HG03565 (cell line): ENCODE results near the gene CCDC138.

Experiments
- ATAC-seq: cut with Tn5 transposase; IDR thresholded peaks from one replicate; pipeline ENCODE4 v1.9.1; 2021; ENCODE audit warnings: mild to moderate bottlenecking, moderate library complexity; ENCODE audit not compliant: unreplicated experiment

CCDC138 gene

GRCh38 chr2:108893277-108893676 is 106.7 kb downstream of the CCDC138 start:
- ATAC-seq: no peak

GRCh38 chr2:108894766-108895165 is 108.2 kb downstream of the CCDC138 start:
- no peak for ATAC-seq

- ATAC-seq: no peak
Observed at GRCh38 chr2:108895188-108895587, 108.6 kb downstream of the CCDC138 start.

GRCh38 chr2:108896741-108897140 is 110.2 kb downstream of the CCDC138 start:
- ATAC-seq: no peak

GRCh38 chr2:108898315-108899082 is 111.9 kb downstream of the CCDC138 start:
- no peak for ATAC-seq

GRCh38 chr2:108904680-108905079 is 118.1 kb downstream of the CCDC138 start:
- no peak for ATAC-seq

GRCh38 chr2:108905176-108905575 is 118.6 kb downstream of the CCDC138 start:
- no peak for ATAC-seq

- no peak for ATAC-seq
Observed at GRCh38 chr2:108905906-108906305, 119.3 kb downstream of the CCDC138 start.

- no peak for ATAC-seq
Observed at GRCh38 chr2:108906403-108907077, 120.0 kb downstream of the CCDC138 start.

- ATAC-seq: no peak
Observed at GRCh38 chr2:108907822-108908712, 121.5 kb downstream of the CCDC138 start.

- ATAC-seq: no peak
Observed at GRCh38 chr2:108908713-108909070, 122.1 kb downstream of the CCDC138 start.

- no peak for ATAC-seq
Observed at GRCh38 chr2:108909275-108909823, 122.8 kb downstream of the CCDC138 start.

- ATAC-seq: no peak
Observed at GRCh38 chr2:108910011-108910431, 123.5 kb downstream of the CCDC138 start.

- no peak for ATAC-seq
Observed at GRCh38 chr2:108910541-108911396, 124.2 kb downstream of the CCDC138 start.

GRCh38 chr2:108911401-108911800 is 124.8 kb downstream of the CCDC138 start:
- ATAC-seq: no peak

GRCh38 chr2:108911807-108912628 is 125.4 kb downstream of the CCDC138 start:
- no peak for ATAC-seq

GRCh38 chr2:108912629-108912902 is 126.0 kb downstream of the CCDC138 start:
- ATAC-seq: no peak

- no peak for ATAC-seq
Observed at GRCh38 chr2:108916122-108916795, 129.7 kb downstream of the CCDC138 start.

- no peak for ATAC-seq
Observed at GRCh38 chr2:108916796-108917421, 130.3 kb downstream of the CCDC138 start.
